HCT116 (cell line): ENCODE results near the gene HLA-DRB5.

ENCODE experiments used
- CTCF ChIP-seq, 3 experiments: fragments of 200-600 bp in 1 of 3; sonication (generic) in 1 of 3; IDR thresholded peaks in 2 of 3; conservative IDR thresholded peaks in 1 of 3; 2 replicates each; pipeline ENCODE4 v1.5.1; 2012 to 2017; ENCODE audit warnings: low read depth in 2 of 3, low read length in 2 of 3, antibody characterized with exemption in 1 of 3, borderline replicate concordance in 1 of 3, control low read depth in 1 of 3, mild to moderate bottlenecking in 1 of 3, mixed read lengths in 1 of 3, mixed run types in 1 of 3, moderate library complexity in 1 of 3; ENCODE audit not compliant: insufficient read depth in 1 of 3
- SRF ChIP-seq: IDR thresholded peaks from 2 replicates; pipeline ENCODE4 v1.6.1; 2012; ENCODE audit warnings: low read depth
- TCF7L2 ChIP-seq: IDR thresholded peaks from 2 replicates; pipeline ENCODE4 v1.7.0; 2011; ENCODE audit warnings: borderline replicate concordance, inconsistent platforms; ENCODE audit not compliant: insufficient read depth, insufficient read length; ENCODE audit errors: extremely low read depth

- no peak for TF ChIP-seq CTCF (IDR thresholded peaks at IDR 0.05 in 2 of 3, conservative IDR thresholded peaks at IDR 0.05 in 1 of 3; ENCODE audit: borderline replicate concordance in 1 of 3, insufficient read depth in 1 of 3, low read depth in 2 of 3, low read length in 2 of 3)
- TF ChIP-seq SRF: no peak
- no peak for TF ChIP-seq TCF7L2
Measured at GRCh38 chr6:32562940-32563339, 32.9 kb upstream of the HLA-DRB5 start.
